PC-9 (cell line): ENCODE results near the gene AKAP13.

Experiments
- CTCF ChIP-seq: fragments of 200-600 bp; sonication (generic); conservative IDR thresholded peaks from 2 replicates; pipeline ENCODE4 v1.6.1; 2017; ENCODE audit warnings: mixed run types, antibody characterized with exemption, mild to moderate bottlenecking, moderate library complexity
- EZH2 ChIP-seq: fragments of 200-600 bp; sonication (generic); IDR thresholded peaks from 2 replicates; pipeline ENCODE4 v1.8.0; 2017; ENCODE audit warnings: antibody characterized with exemption, low read depth

DNA sequence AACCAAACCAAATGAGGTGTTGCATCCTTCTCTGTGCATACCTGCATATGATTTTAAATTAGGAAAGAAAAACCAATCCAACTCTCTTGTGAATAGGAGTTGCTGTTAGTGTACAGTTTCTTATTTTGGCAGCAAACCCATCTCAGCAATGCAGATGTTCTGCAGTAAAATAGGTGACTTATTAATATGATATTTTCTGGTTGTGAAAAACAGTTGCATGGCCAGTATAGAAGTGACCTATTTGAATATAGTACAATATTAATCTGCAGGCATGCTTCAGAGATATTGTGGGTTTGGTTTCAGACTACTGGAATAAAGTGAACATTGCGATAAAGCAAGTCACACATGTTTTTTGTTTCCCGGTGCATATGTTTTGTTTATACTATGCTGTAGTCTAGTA is 42.2 kb downstream of the AKAP13 start:
- TF ChIP-seq CTCF = no peak
- TF ChIP-seq EZH2 = no peak
